ENCODE results near the gene DDAH1.

DDAH1 gene

DNA sequence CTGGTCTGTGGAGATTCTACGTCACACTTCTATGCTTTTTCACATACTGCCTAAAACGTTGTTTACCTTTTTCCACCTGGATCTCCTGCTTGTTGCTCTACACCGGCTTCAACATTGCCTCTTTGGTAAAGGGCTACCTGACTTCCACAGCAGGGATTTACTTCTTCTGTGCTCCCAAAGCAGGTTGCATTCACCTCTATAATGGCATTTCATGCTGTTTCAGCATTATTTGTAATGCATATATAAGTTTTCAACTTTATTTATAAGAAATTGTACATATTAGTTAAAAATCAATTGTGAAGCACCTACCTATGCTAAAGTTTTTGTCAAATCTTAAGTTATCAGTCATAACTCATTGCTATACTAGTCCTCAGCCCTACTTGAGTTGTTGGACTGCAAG, 55.4 kb downstream of the DDAH1 start:
- TF ChIP-seq, protein P1, sequence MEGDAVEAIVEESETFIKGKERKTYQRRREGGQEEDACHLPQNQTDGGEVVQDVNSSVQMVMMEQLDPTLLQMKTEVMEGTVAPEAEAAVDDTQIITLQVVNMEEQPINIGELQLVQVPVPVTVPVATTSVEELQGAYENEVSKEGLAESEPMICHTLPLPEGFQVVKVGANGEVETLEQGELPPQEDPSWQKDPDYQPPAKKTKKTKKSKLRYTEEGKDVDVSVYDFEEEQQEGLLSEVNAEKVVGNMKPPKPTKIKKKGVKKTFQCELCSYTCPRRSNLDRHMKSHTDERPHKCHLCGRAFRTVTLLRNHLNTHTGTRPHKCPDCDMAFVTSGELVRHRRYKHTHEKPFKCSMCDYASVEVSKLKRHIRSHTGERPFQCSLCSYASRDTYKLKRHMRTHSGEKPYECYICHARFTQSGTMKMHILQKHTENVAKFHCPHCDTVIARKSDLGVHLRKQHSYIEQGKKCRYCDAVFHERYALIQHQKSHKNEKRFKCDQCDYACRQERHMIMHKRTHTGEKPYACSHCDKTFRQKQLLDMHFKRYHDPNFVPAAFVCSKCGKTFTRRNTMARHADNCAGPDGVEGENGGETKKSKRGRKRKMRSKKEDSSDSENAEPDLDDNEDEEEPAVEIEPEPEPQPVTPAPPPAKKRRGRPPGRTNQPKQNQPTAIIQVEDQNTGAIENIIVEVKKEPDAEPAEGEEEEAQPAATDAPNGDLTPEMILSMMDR (conservative IDR thresholded peaks at IDR 0.05; ENCODE audit: low read depth) = no peak
- no peak for DNase-seq (ENCODE audit: low spot score)
- ChIA-PET CTCF (no interaction called here), POLR2A (ENCODE audit: low non-redundant PET) (interaction anchor here (0.6 kb wide), 1 partner anchor 168 kb away, joined by 3 read pairs; no protein-coding TSS in a partner anchor)
- no peak overlapping the region for H3K27ac ChIP-seq

DNA sequence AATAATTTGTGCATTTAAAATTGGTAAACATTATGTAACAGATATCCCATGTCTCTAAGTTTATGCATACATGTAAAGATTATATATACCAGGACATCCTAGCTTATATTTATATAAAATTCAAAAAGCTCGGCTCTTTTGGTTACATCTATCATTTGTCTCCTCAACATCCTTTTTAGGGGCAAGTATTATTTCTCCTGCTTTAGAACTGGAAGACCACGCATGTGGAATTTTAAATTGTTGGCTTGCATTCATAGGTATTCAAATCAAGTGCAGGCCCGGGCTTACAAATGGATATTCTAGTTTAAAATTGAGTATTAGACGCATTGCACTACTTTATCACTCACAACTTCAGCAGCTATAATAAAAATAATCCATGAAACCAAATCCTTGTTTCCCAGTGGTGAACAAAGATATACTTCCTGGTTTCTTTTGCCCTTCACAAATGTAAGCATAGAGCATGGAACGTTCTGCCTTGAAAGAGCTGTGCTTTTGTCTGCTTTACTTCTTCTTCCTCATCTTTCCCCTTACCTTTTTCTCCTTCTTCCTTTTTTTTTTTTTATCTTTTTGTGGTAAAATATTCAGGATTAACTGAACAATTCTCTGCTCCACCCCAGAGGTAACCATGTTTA, 57.1 kb downstream of the DDAH1 start:
- DNase-seq (ENCODE audit: low spot score) = no peak
- no peak overlapping the region for H3K27ac ChIP-seq
- POLR2A ChIA-PET (ENCODE audit: low non-redundant PET) = no interaction called here
- TF ChIP-seq, protein P1 (conservative IDR thresholded peaks at IDR 0.05; ENCODE audit: low read depth) = no peak
- CTCF ChIA-PET = interaction anchor here (0.5 kb wide), 1 partner anchor 298 kb away, joined by 3 read pairs; no protein-coding TSS in a partner anchor

GRCh38 chr1:85406887-85407533, 57.9 kb downstream of the DDAH1 start:
- TF ChIP-seq, protein P1 (conservative IDR thresholded peaks at IDR 0.05; ENCODE audit: low read depth) = no peak
- peak; percentile 84 for DNase-seq (ENCODE audit: low spot score)
- no peak overlapping the region for H3K27ac ChIP-seq
- ChIA-PET CTCF (interaction anchor here (0.5 to 0.6 kb wide), 2 partner anchors 8 to 299 kb away, joined by 3 read pairs; no protein-coding TSS in a partner anchor), POLR2A (ENCODE audit: low non-redundant PET) (no interaction called here)

DNA sequence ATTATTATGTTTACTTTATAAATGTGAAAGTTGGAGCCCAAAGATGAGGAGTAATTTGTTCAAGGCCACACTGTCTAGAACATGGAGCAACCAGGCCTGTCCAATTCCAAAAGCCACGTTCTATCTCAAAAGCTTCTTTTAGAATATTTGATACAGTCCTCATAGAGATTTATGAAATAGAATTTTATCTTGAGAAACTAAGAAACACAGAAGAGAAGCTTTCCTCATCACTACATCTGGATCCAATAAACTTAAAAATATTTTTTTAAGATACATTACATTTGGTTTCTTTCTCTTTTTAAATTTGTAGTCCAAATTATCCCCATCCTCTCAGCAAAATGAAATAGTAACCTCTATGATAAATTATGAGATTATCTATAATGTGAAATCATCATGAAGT, 58.9 kb downstream of the DDAH1 start:
- POLR2A ChIA-PET (ENCODE audit: low non-redundant PET) = no interaction called here
- TF ChIP-seq, protein P1 (conservative IDR thresholded peaks at IDR 0.05; ENCODE audit: low read depth) = no peak
- CTCF ChIA-PET = no interaction called here
- no peak overlapping the region for H3K27ac ChIP-seq
- DNase-seq (ENCODE audit: low spot score) = no peak

- POLR2A ChIA-PET (ENCODE audit: low non-redundant PET) = no interaction called here
- CTCF ChIA-PET = interaction anchor here (0.7 to 0.8 kb wide), 2 partner anchors 55 to 148 kb away, joined by 3 read pairs; no protein-coding TSS in a partner anchor
- H3K27ac ChIP-seq = no peak overlapping the region
- TF ChIP-seq, protein P1 (conservative IDR thresholded peaks at IDR 0.05; ENCODE audit: low read depth) = no peak
- no peak for DNase-seq (ENCODE audit: low spot score)
These were observed 60.6 kb downstream of the DDAH1 start for GRCh38 chr1:85404408-85404807.

DNA sequence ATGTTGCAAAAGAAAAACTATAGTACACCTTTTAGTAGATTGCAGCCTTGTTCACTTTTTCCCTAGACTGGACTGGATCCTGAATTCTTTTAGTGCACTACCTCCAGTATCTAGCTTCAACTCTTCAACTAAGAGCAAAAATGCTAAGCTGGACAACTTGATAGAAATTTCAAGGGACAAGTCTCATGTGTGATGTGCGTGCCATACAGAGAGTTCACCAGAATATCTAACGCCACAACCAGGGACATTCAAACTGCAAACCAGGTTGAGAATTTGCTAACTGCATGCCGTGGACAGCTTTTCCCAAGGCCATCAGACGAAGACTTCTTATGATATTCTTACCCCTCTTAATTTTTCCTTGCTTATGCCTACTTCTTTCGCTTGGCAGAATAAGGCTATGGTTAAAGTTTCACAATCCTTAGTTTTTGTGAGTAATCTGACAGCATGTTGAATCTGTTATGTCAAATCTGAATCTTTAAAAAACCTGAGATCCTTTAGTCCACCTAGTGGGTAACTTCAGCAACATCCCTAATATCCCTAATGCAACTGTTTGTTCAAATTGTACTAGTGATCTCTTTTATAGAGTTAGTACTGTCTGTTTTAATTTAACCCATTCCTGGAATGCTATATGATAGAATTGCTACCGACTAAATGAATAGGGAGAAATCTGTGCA, 66.4 kb downstream of the DDAH1 start:
- POLR2A ChIA-PET (ENCODE audit: low non-redundant PET) = no interaction called here
- DNase-seq (ENCODE audit: low spot score) = peak; percentile 20
- CTCF ChIA-PET = interaction anchor here (0.5 to 1.4 kb wide), 4 partner anchors 68 to 452 kb away, joined by 3 to 4 read pairs (median 3); no protein-coding TSS in a partner anchor
- TF ChIP-seq, protein P1 (conservative IDR thresholded peaks at IDR 0.05; ENCODE audit: low read depth) = peak; percentile 59
- no peak overlapping the region for H3K27ac ChIP-seq

All from RWPE1 (cell line).